Measurements from ENCODE around the gene FHIP2A. TPM values are rescaled to one million over a fixed set of nuclear protein-coding genes. Genes with fewer than 3 reads are reported as not detected.
"Not testable (repeated sequence)": the region's sequence is repeated elsewhere in the genome, so short reads cannot be mapped to it uniquely, and the experiment has no call there.

FHIP2A gene
- total RNA-seq, 1 donor = 49.6 TPM

- no peak for DNase-seq (ENCODE audit: insufficient read length, low spot score, missing footprints)
- no peak overlapping the region for H3K4me3 ChIP-seq (ENCODE audit: insufficient read depth, low read length)
- no peaks in the 10 kb centered on the region for H3K4me1 ChIP-seq (ENCODE audit: insufficient read depth, low read length)
- H3K27me3 ChIP-seq (ENCODE audit: insufficient read depth, low read length) = no peaks in the 10 kb centered on the region
- H3K79me2 ChIP-seq (ENCODE audit: insufficient read depth, low read length) = peaks cover 28% of the 10 kb centered on the region
- H3K36me3 ChIP-seq (ENCODE audit: insufficient read depth, low read length) = peaks cover 94% of the 10 kb centered on the region
- no peak overlapping the region for H2AFZ ChIP-seq (ENCODE audit: low read length)
- TF ChIP-seq CTCF (IDR thresholded peaks at IDR 0.05; ENCODE audit: extremely low read depth, low read depth, low read length) = no peak
- no peak overlapping the region for H3K4me2 ChIP-seq (ENCODE audit: insufficient read depth, low read length)
- no peaks in the 10 kb centered on the region for H3K9me3 ChIP-seq (ENCODE audit: low read depth, low read length)
- H4K20me1 ChIP-seq (ENCODE audit: insufficient read depth, low read length) = no peaks in the 10 kb centered on the region
- H3K27ac ChIP-seq (ENCODE audit: low read depth, low read length) = no peak overlapping the region
Observed at GRCh38 chr10:114845978-114846693, 24.6 kb downstream of the FHIP2A start.

GRCh38 chr10:114847517-114847916 is 25.9 kb downstream of the FHIP2A start:
- not testable (repeated sequence) for H3K9me3 ChIP-seq (ENCODE audit: low read depth, low read length); H3K4me2 ChIP-seq (ENCODE audit: insufficient read depth, low read length); H3K27ac ChIP-seq (ENCODE audit: low read depth, low read length); H3K4me3 ChIP-seq (ENCODE audit: insufficient read depth, low read length); H4K20me1 ChIP-seq (ENCODE audit: insufficient read depth, low read length); H2AFZ ChIP-seq (ENCODE audit: low read length); H3K4me1 ChIP-seq (ENCODE audit: insufficient read depth, low read length); H3K27me3 ChIP-seq (ENCODE audit: insufficient read depth, low read length); DNase-seq (ENCODE audit: insufficient read length, low spot score, missing footprints)
- H3K79me2 ChIP-seq (ENCODE audit: insufficient read depth, low read length) = peaks cover 34% of the 10 kb centered on the region
- H3K36me3 ChIP-seq (ENCODE audit: insufficient read depth, low read length) = peaks cover 90% of the 10 kb centered on the region

- Histone ChIP-seq H3K4me1 (ENCODE audit: insufficient read depth, low read length) (peaks cover 3% of the 10 kb centered on the region), H3K27ac (ENCODE audit: low read depth, low read length) (no peak overlapping the region), H3K4me2 (ENCODE audit: insufficient read depth, low read length) (no peak overlapping the region), H3K79me2 (ENCODE audit: insufficient read depth, low read length) (peaks cover 28% of the 10 kb centered on the region), H3K4me3 (ENCODE audit: insufficient read depth, low read length) (no peak overlapping the region), H2AFZ (ENCODE audit: low read length) (no peak overlapping the region), H3K27me3 (ENCODE audit: insufficient read depth, low read length) (no peaks in the 10 kb centered on the region), H4K20me1 (ENCODE audit: insufficient read depth, low read length) (no peaks in the 10 kb centered on the region), H3K36me3 (ENCODE audit: insufficient read depth, low read length) (peaks cover 83% of the 10 kb centered on the region), H3K9me3 (ENCODE audit: low read depth, low read length) (no peaks in the 10 kb centered on the region)
- TF ChIP-seq CTCF (IDR thresholded peaks at IDR 0.05; ENCODE audit: extremely low read depth, low read depth, low read length) = no peak
- DNase-seq (ENCODE audit: insufficient read length, low spot score, missing footprints) = no peak
Observed at GRCh38 chr10:114849674-114850073, 28.1 kb downstream of the FHIP2A start.

- Histone ChIP-seq H3K79me2 (ENCODE audit: insufficient read depth, low read length) (peaks cover 28% of the 10 kb centered on the region), H2AFZ (ENCODE audit: low read length) (no peak overlapping the region), H3K36me3 (ENCODE audit: insufficient read depth, low read length) (peaks cover 83% of the 10 kb centered on the region), H3K9me3 (ENCODE audit: low read depth, low read length) (no peaks in the 10 kb centered on the region), H3K27me3 (ENCODE audit: insufficient read depth, low read length) (no peaks in the 10 kb centered on the region), H3K4me1 (ENCODE audit: insufficient read depth, low read length) (peaks cover 8% of the 10 kb centered on the region), H3K4me3 (ENCODE audit: insufficient read depth, low read length) (no peak overlapping the region), H3K27ac (ENCODE audit: low read depth, low read length) (no peak overlapping the region), H4K20me1 (ENCODE audit: insufficient read depth, low read length) (no peaks in the 10 kb centered on the region), H3K4me2 (ENCODE audit: insufficient read depth, low read length) (no peak overlapping the region)
- no peak for TF ChIP-seq CTCF (IDR thresholded peaks at IDR 0.05; ENCODE audit: extremely low read depth, low read depth, low read length)
- no peak for DNase-seq (ENCODE audit: insufficient read length, low spot score, missing footprints)
Observed at GRCh38 chr10:114850126-114850525, 28.5 kb downstream of the FHIP2A start.
